ENCODE results near the gene MARK2. TPM values are rescaled to one million over a fixed set of nuclear protein-coding genes. Genes with fewer than 3 reads are reported as not detected.

The MARK2 gene
- total and polyA plus RNA-seq, 11 donors, result 17.0 to 53.5 (median 37.5) TPM

DNA sequence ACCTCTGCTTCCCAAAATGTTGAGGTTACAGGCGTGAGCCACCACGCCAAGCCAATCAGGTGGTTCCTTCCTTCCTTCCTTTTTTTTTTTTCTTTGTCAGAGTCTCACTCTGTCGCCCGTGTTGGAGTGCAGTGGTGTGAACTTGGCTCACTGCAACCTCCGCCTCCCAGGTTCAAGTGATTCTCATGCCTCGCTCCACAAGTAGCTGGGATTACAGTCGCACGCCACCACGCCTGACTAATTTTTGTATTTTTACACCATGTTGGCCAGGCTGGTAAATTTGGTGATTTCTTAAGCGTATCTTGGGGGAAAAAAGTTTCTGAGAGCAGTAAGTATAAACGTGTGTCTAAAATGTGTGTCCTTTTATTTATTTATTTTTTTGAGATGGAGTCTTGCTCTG lies 43.8 kb upstream of the MARK2 start:
- H3K27me3 ChIP-seq, result no peaks in the 10 kb centered on the region
- intact Hi-C loops (cut with DNase I), result no loop called here
- H3K4me3 ChIP-seq, result no peak overlapping the region
- TF ChIP-seq, protein P1, sequence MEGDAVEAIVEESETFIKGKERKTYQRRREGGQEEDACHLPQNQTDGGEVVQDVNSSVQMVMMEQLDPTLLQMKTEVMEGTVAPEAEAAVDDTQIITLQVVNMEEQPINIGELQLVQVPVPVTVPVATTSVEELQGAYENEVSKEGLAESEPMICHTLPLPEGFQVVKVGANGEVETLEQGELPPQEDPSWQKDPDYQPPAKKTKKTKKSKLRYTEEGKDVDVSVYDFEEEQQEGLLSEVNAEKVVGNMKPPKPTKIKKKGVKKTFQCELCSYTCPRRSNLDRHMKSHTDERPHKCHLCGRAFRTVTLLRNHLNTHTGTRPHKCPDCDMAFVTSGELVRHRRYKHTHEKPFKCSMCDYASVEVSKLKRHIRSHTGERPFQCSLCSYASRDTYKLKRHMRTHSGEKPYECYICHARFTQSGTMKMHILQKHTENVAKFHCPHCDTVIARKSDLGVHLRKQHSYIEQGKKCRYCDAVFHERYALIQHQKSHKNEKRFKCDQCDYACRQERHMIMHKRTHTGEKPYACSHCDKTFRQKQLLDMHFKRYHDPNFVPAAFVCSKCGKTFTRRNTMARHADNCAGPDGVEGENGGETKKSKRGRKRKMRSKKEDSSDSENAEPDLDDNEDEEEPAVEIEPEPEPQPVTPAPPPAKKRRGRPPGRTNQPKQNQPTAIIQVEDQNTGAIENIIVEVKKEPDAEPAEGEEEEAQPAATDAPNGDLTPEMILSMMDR (IDR thresholded peaks at IDR 0.05), result no peak
- TF ChIP-seq POLR2A (IDR thresholded peaks at IDR 0.05), result no peak
- no peak for DNase-seq
- WGBS, 4 donors, result 76 to 85% (median 81%) methylated on average over 11 of the region's 11 CpGs
- no peak overlapping the region for H3K27ac ChIP-seq
- peaks cover 0 to 24% (median 18%) of the 10 kb centered on the region in 12 donors for H3K9me3 ChIP-seq
- ATAC-seq, result no peak
- H3K36me3 ChIP-seq, result no peaks in the 10 kb centered on the region
- no peaks in the 10 kb centered on the region for H3K4me1 ChIP-seq

DNA sequence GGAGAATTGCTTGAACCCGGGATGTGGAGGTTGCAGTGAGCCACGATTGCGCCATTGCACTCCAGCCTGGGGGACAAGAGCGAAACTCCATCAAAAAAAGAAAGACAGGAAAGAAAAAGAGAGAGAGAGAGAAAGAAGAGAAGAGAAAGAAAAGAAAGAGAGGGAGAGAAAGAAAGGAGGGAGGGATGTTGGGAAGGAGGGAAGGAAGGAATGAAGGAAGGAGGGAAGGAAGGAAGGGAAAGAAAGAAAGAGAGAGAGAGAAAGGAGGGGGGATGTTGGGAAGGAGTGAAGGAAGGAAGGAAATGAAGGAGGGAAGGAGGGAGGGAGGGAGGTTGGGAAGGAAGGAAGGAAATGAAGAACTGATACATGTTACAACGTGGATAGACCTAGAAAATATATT lies 38.0 kb upstream of the MARK2 start:
- WGBS, 4 donors, result 85 to 91% (median 86%) methylated on average over 5 of the region's 5 CpGs

DNA sequence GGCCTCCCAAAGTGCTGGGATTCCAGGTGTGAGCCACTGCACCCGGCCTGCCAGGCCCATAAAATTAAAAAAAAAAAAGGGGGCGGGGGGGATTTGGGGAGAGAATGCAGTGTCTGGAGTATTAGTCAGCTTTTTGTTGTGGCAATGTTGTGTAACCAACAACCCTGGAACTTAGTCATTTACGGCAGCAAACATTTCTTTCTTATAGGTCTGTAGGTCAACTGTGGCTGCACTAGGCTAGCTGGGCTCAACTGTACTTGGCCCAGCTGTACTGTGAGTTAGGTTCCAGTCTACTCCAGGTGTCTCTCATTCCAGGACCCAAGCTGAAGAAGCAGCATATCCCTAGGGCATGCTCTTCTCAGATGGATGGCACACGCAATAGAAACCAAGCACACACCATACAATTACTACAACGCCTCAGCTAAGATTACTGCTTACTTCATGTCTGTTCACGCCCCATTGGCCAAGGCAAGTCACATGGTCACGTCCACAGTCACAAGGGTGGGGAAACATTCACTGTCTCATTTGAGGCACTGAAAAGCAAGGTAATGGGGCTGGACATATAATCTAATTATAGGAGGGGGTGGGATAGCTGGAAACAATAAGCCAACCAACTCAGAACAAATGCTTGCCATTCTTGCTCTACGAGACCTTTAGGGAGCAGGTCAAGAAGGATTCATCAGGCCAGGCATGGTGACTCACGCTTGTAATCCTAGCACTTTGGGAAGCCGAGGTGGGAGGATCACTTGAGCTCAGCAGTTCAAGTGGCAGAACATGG lies 36.1 kb upstream of the MARK2 start:
- H3K4me1 ChIP-seq, result peaks cover 0 to 7% (median 0%) of the 10 kb centered on the region in 12 donors
- H3K9me3 ChIP-seq, result no peaks in the 10 kb centered on the region
- TF ChIP-seq POLR2A (IDR thresholded peaks at IDR 0.05), result no peak
- TF ChIP-seq, protein P1 (IDR thresholded peaks at IDR 0.05), result no peak
- no peaks in the 10 kb centered on the region for H3K36me3 ChIP-seq
- DNase-seq (no peak), ATAC-seq (no peak)
- H3K27me3 ChIP-seq, result no peaks in the 10 kb centered on the region
- H3K4me3 ChIP-seq, result no peak overlapping the region
- H3K27ac ChIP-seq, result no peak overlapping the region
- 89 to 94% (median 91%) methylated on average over 10 of the region's 10 CpGs for WGBS, 4 donors
- intact Hi-C loops (cut with DNase I), result no loop called here

More for the DNA sequence above, 38.0 kb upstream of the MARK2 start:
- intact Hi-C loops (cut with DNase I), result no loop called here
- Histone ChIP-seq H3K9me3 (no peaks in the 10 kb centered on the region), H3K36me3 (no peaks in the 10 kb centered on the region), H3K27ac (no peak overlapping the region), H3K4me1 (peaks cover 0 to 5% (median 0%) of the 10 kb centered on the region in 12 donors), H3K27me3 (no peaks in the 10 kb centered on the region), H3K4me3 (no peak overlapping the region)
- DNase-seq (no peak), ATAC-seq (no peak)
- TF ChIP-seq, protein P1 (IDR thresholded peaks at IDR 0.05), result no peak
- TF ChIP-seq POLR2A (IDR thresholded peaks at IDR 0.05), result no peak

DNA sequence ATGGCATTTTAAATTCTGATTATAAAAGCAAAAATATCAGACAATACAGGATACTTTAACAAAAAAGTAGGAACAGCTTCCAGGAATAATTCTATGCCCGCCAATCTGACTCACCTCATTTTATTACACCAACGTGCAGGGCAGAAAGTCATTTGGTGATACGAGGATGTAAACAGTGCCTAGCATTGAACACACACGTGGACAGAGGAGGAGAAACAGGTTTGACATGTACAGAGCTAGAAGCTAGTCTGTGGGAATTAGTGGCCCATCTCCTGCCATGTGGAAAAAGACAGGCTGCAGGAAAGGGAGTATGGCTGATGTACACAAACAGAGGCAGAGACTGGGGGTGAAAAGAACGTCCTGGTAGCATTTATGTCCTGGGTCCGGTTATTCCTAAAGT lies 34.7 kb upstream of the MARK2 start:
- Histone ChIP-seq H3K36me3 (no peaks in the 10 kb centered on the region), H3K9me3 (no peaks in the 10 kb centered on the region), H3K27ac (no peak overlapping the region), H3K4me3 (no peak overlapping the region), H3K4me1 (peaks cover 0 to 7% (median 0%) of the 10 kb centered on the region in 12 donors), H3K27me3 (no peaks in the 10 kb centered on the region)
- DNase-seq, result no peak
- no peak for ATAC-seq
- TF ChIP-seq, protein P1 (IDR thresholded peaks at IDR 0.05), result no peak
- no peak for TF ChIP-seq POLR2A (IDR thresholded peaks at IDR 0.05)
- WGBS, 4 donors, result 86 to 88% (median 87%) methylated on average over 6 of the region's 6 CpGs
- intact Hi-C loops (cut with DNase I), result no loop called here

All from heart left ventricle (tissue), 16 donors.